ENCODE measurements around the gene MFNG.
A peak's percentile ranks its signal among the peaks of the same experiment; 100 is the strongest.
"Not testable (repeated sequence)": the region's sequence is repeated elsewhere in the genome, so short reads cannot be mapped to it uniquely, and the experiment has no call there.

MFNG gene

DNA sequence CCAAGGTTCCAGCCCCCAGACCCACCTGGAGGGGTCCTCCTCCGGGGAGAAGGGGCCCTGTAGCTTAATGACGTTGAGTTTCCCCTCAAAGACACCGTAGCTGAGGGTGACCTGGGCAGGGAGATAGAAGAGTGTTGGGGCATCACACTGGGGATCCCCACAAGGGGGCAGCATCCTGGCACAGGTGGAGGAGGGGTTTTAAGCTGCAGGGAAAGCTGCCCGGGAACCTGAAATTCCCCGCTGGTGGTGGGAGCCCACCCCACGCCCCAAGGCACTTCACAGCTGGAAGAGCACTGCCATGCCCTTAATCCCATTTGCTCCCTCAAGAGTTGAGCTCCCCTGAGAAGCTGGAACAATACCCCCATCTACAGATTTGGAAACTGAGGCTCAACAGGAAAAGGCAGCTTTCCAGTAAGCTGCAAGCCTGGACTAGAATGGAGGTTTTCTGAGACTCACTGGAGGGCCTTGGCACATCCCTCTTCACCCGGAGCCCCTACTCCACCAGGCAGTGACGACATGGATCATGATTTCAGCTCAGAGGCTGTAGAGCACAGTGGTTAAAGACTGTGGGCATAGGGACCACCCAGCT is 13.7 kb downstream of the MFNG start:
- DNase-seq, result peak; percentile 13

GRCh38 chr22:37471727-37472417 is 14.3 kb downstream of the MFNG start:
- DNase-seq, result no peak

DNA sequence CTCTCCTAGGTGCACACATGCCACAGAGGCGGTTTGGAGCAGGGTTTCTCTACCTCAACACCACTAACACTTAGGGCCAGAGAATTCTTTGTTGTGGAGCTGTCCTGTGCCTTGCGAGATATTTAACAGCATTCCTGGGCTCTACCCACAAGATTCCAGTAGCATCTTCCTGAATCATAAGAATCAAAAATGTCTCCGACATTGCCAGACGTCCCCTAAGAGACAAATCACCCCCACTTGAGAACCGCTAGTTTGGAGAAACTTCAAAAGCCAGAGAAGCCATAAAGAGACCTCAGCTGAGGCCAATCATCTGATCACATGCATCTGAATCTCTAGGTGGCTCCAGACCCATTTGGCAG is 16.1 kb downstream of the MFNG start:
- no peak for DNase-seq

- no peak for DNase-seq
Measured at GRCh38 chr22:37469416-37470086, 16.6 kb downstream of the MFNG start.

DNA sequence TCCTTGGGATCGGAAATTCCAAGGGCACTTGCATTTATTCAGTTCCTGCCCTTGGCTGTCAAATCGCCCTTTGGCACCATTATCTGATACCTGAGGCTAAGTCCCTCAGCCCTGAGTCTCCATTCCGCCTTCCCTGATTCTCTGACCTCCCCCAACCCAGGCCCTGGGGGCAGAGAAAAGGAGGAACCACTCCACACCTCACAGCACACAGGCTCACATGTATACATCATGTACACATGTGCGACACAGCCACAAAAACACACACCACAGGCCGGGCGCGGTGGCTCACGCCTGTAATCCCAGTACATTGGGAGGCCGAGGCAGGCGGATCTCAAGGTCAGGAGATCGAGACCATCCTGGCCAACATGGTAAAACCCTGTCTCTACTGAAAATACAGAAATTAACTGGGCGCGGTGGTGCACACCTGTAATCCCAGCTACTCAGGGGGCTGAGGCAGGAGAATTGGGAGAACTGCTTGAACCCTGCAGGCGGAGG is 17.9 kb downstream of the MFNG start:
- not testable (repeated sequence) for DNase-seq

DNA sequence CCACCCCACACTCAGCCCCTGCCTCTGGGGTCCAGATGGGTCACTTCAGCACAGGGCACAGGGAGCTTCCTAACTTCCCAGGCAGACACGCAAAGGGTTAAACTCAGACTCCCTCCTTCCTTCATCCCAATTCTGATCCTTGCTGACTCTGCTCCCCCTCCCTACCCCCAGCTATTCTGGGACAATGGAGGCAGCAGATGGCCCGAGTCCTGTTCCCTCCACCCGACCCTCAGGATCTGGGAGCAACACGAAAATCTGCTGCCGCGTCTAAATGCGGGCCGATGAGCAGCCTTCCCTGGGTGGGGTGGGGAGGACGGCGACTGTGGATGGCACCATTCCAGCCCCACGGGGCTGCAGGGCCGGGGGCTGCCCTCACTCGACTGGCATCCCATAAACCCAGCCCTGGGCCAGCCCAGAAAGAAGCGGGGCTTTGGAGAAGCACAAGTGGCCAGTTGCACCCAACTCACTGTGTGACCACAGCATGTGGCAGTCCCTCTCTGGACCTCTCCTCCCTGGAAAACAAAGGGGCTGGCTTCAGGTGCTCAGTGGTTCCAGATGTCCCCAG is 18.7 kb downstream of the MFNG start:
- no peak for DNase-seq

DNA sequence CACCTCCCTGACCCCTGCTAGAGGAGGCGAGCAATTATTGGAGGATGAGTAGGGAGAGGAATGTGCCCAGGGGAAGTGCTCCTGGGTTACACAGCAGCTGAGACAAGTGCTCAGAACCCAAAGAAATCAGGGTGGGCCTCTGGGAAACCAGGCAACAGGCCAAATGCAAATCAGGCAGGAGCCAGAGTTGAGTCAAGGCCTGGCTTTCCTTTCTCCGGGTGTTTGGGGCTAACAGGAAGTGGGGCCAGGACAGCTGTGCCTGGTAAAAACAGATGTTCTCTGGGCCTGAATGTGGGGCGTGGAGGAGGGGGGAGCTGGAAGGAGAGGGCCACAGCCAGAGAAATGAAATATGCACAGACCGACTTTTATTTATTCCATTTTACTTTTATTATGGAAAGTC is 22.0 kb downstream of the MFNG start:
- no peak for DNase-seq

DNA sequence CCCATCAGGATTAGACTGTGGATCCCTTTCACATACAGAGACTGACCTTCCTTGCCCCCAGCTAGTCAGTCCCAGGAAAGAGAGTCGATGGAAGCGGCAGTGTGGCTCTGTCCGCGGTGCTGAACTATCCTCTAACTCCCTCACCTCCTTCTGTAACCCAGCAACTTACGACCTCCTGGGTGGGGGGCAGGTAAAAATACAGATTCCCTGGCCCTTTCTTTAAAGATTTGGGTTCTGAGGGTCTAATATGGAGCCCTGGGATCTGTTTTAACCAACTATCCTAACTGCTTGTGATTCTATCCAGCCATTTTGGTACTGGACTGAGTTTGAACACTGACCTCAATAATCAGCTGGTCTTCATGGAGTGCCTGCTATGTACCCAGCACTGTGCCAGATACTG is 23.2 kb downstream of the MFNG start:
- DNase-seq, result no peak

DNA sequence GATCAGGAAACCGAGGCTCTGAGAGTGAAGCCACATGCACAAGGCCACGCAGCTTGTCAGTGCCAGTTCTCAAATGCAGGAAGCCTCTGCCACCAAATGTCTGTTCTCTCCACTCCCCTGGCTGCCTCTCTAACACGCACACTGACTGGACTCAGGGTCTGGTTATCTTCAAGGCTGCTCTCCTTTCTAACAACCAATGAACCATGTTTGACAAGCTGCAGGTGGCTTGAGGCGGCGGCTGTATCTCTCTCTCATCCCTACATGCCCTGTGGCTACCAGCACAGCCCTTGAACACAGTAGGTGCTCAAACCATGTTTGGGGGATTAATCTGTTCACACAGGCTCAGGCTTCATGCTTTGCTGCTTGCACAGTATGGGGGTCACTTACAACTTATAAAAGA is 23.7 kb downstream of the MFNG start:
- DNase-seq, result no peak

DNA sequence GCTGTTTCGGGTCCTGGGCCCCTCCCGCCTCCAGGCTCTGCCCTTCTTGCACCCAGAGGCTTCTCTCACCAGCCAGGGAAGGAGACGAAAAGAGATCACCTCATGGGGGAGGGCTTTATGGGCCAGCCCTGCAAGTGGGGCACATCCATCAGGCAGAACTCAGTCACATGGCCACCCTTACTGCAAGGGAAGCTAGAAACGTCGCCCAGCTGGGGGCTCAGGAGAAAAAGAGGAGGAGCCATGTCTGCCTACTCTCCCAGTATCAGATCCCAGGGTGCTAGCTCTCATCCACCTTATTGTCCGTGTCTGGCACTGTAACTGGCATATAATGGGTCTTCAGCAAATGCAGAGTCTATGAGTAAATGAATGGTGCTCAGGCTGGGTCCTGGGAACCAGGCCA is 24.2 kb downstream of the MFNG start:
- peak; percentile 77 for DNase-seq

GRCh38 chr22:37460684-37461083 is 25.5 kb downstream of the MFNG start:
- DNase-seq, result no peak

- DNase-seq, result peak; percentile 9
Measured at GRCh38 chr22:37459206-37459605, 27.0 kb downstream of the MFNG start.

- peak; percentile 63 for DNase-seq
Measured at GRCh38 chr22:37457093-37457893, 28.9 kb downstream of the MFNG start.

DNA sequence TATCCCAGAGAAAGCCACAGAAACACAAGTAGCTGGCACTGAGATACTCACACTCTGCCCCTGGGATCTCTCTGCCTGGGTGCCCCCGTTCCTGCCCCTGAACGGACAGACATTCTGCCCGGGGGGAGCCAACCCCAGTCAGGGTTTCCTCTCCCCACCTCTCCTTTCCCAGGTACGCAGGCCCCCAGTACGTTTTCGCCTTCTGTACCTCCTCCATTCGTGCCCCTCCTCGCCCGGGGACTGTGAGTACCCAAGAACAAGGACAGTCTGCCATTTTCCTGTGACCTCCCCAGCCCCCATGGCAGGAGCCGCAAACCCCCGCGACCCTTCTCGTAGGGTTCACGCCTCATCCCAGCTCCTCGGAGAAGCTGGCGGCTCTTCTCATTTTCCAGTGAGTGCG is 29.8 kb downstream of the MFNG start:
- no peak for DNase-seq

- no peak for DNase-seq
Measured at GRCh38 chr22:37455896-37456295, 30.3 kb downstream of the MFNG start.

- DNase-seq, result peak; percentile 56
Measured at GRCh38 chr22:37454857-37455686, 31.1 kb downstream of the MFNG start.

- DNase-seq, result no peak
Measured at GRCh38 chr22:37453696-37454095, 32.5 kb downstream of the MFNG start.

GRCh38 chr22:37451218-37451617 is 35.0 kb downstream of the MFNG start:
- DNase-seq, result no peak

GRCh38 chr22:37449331-37450001 is 36.7 kb downstream of the MFNG start:
- no peak for DNase-seq

DNA sequence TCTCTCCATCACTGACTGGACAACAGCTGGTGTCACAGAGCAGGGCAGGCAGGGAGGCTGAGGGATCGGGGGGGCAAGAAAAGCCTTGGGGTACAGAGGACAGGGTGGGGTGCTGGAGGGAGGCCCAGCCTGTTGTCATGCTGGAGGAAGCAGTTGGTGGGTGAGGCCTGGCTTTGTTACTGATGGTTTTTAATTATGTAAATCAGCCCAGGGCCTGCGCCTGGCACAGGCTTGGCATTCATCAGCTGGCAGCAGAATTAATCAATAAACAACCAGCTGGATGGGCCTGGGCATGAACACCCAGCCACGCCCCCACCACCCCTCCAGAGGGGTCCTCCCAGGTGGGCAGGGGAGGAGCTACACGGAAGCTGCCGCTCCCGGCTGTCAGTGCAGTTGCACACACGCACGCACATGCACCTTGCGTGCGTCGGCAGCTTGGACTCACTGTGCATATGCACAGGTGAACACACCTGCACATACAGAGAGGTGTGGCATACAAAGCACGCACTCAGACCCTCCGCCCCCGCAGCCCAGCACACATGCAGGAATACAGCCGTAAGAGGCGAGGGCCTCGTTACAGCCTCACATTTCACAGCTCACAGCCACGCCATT is 37.6 kb downstream of the MFNG start:
- DNase-seq, result peak; percentile 15

- no peak for DNase-seq
Measured at GRCh38 chr22:37445501-37445900, 40.7 kb downstream of the MFNG start.
